ENCODE measurements around the gene PLEKHG4.

DNA sequence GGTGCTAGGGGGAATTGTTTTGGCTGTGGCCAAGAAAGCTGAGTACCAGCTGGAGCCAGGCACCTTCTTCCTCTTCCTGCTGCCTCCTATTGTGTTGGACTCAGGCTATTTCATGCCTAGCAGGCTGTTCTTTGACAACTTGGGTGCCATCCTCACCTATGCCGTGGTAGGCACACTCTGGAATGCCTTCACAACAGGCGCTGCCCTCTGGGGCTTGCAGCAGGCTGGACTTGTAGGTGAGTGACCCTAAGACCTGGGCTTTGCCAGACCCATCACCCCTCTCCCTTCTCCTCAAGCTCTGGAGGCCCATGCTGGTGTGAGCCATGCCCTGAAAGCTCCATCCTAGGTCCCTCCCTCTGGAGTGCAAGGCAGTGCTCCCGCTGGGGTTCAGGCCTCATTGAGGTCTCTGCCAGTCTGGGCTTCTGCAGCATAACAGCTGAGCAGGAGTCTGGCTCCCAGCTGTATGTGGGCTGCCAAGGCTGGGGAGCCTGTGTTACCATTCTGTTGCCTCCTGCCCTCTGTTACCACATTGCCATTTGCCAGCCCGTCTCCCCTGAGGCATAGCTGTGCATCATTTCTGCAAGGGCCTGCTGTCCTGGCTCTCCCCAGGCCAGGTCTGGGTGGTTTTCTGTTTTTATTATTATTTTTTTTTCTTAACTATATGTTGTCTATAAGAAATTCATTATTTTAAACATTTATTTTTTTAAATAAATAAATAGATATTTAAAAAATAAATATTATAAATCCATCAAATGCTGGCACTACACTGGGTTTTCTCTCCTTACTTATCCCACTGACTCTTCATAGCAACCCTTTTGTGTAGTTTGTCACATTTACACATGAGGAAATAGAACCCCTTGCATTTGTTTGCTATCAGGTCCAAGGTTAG lies 26.5 kb upstream of the PLEKHG4 start:
- TF ChIP-seq RAD21 (conservative IDR thresholded peaks at IDR 0.05) (no peak), CTCF (IDR thresholded peaks at IDR 0.05; ENCODE audit: poor library complexity, severe bottlenecking) (no peak), EZH2 (IDR thresholded peaks at IDR 0.05; ENCODE audit: borderline replicate concordance, insufficient read depth, low read length, poor library complexity, severe bottlenecking) (no peak), POLR2AphosphoS5 (IDR thresholded peaks at IDR 0.05) (no peak), EP300 (conservative IDR thresholded peaks at IDR 0.05; ENCODE audit: poor library complexity, severe bottlenecking) (no peak), MXI1 (conservative IDR thresholded peaks at IDR 0.05; ENCODE audit: poor library complexity, severe bottlenecking) (no peak), TAF1 (IDR thresholded peaks at IDR 0.05; ENCODE audit: low read depth) (no peak), REST (IDR thresholded peaks at IDR 0.05; ENCODE audit: borderline replicate concordance) (no peak), SMC3 (conservative IDR thresholded peaks at IDR 0.05; ENCODE audit: poor library complexity) (no peak)
